Measurements from ENCODE around the gene SUMO4.

DNA sequence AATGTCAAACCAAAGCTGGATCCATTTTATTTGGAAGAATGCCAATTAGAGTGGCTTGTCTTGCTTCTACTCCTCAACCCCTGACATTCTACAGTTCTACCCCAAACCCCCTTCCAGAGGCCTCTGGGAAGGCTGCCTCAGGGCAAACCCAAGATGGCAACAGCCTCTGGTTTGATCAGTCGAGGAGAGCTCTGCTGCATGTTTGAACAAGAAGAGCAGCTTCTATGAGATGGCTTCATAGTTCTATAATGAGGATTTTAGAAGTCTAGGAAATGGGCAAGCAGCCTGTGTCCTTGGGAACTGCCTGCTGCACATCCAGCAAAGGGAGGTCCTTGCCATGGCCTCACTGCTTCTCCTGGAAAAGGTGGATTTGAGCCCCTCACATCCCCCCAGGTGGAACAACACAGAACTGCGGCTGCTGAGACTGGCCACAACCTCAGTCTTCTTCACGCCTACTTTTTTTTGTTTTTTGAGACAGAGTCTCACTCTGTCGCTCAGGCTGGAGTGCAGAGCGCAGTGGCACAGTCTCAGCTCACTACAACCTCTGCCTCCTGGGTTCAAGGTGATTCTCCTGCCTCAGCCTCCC is 46.8 kb downstream of the SUMO4 start:
- TF ChIP-seq, protein P1, sequence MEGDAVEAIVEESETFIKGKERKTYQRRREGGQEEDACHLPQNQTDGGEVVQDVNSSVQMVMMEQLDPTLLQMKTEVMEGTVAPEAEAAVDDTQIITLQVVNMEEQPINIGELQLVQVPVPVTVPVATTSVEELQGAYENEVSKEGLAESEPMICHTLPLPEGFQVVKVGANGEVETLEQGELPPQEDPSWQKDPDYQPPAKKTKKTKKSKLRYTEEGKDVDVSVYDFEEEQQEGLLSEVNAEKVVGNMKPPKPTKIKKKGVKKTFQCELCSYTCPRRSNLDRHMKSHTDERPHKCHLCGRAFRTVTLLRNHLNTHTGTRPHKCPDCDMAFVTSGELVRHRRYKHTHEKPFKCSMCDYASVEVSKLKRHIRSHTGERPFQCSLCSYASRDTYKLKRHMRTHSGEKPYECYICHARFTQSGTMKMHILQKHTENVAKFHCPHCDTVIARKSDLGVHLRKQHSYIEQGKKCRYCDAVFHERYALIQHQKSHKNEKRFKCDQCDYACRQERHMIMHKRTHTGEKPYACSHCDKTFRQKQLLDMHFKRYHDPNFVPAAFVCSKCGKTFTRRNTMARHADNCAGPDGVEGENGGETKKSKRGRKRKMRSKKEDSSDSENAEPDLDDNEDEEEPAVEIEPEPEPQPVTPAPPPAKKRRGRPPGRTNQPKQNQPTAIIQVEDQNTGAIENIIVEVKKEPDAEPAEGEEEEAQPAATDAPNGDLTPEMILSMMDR (IDR thresholded peaks at IDR 0.05): no peak
- TF ChIP-seq POLR2A (IDR thresholded peaks at IDR 0.05): no peak
